HG02943 (cell line): ENCODE measurements around the gene SLC35F4.

Experiments used
- ATAC-seq: cut with Tn5 transposase; IDR thresholded peaks from one replicate; pipeline ENCODE4 v1.9.1; 2021; ENCODE audit warnings: mild to moderate bottlenecking, low read depth, moderate library complexity; ENCODE audit not compliant: unreplicated experiment

Gene SLC35F4

GRCh38 chr14:57641776-57642175, 224.1 kb downstream of the SLC35F4 start:
- no peak for ATAC-seq

GRCh38 chr14:57640036-57640435, 225.9 kb downstream of the SLC35F4 start:
- no peak for ATAC-seq

- ATAC-seq, result no peak
These were observed 228.0 kb downstream of the SLC35F4 start for GRCh38 chr14:57637901-57638300.

- no peak for ATAC-seq
These were observed 231.6 kb downstream of the SLC35F4 start for GRCh38 chr14:57634335-57634734.

- ATAC-seq, result no peak
These were observed 233.2 kb downstream of the SLC35F4 start for GRCh38 chr14:57632649-57633048.

GRCh38 chr14:57617510-57617909, 248.4 kb downstream of the SLC35F4 start:
- ATAC-seq, result no peak

GRCh38 chr14:57612946-57613345, 252.9 kb downstream of the SLC35F4 start:
- ATAC-seq, result no peak

- no peak for ATAC-seq
These were observed 254.3 kb downstream of the SLC35F4 start for GRCh38 chr14:57611555-57612075.

- no peak for ATAC-seq
These were observed 255.3 kb downstream of the SLC35F4 start for GRCh38 chr14:57610631-57611030.

- ATAC-seq, result no peak
These were observed 256.5 kb downstream of the SLC35F4 start for GRCh38 chr14:57609192-57610075.

GRCh38 chr14:57607086-57607485, 258.8 kb downstream of the SLC35F4 start:
- no peak for ATAC-seq

GRCh38 chr14:57583396-57583795, 282.5 kb downstream of the SLC35F4 start:
- ATAC-seq, result no peak

GRCh38 chr14:57582746-57583145, 283.1 kb downstream of the SLC35F4 start:
- no peak for ATAC-seq

GRCh38 chr14:57578801-57579200, 287.1 kb downstream of the SLC35F4 start:
- no peak for ATAC-seq

GRCh38 chr14:57576498-57576897, 289.4 kb downstream of the SLC35F4 start:
- no peak for ATAC-seq

GRCh38 chr14:57575482-57575881, 290.4 kb downstream of the SLC35F4 start:
- no peak for ATAC-seq

GRCh38 chr14:57574617-57575288, 291.1 kb downstream of the SLC35F4 start:
- ATAC-seq, result no peak

- no peak for ATAC-seq
These were observed 292.7 kb downstream of the SLC35F4 start for GRCh38 chr14:57573173-57573572.

GRCh38 chr14:57568554-57568953, 297.3 kb downstream of the SLC35F4 start:
- ATAC-seq, result no peak

- ATAC-seq, result no peak
These were observed 298.7 kb downstream of the SLC35F4 start for GRCh38 chr14:57567220-57567619.

- ATAC-seq, result peak; percentile 87
These were observed 305.2 kb downstream of the SLC35F4 start for GRCh38 chr14:57560681-57561080.

GRCh38 chr14:57559576-57559975, 306.3 kb downstream of the SLC35F4 start:
- ATAC-seq, result no peak
